SK-N-SH (cell line): Measurements from ENCODE around the gene TMEM200B. TPM values are rescaled to one million over a fixed set of nuclear protein-coding genes. Genes with fewer than 3 reads are reported as not detected.

Experiments
- CTCF ChIA-PET: fragments of 300-600, 350-600 bp; formaldehyde crosslinking; extraction: SDS; loops from one replicate; lab custom pipeline; 2021; lab: Yijun Ruan, JAX
- POLR2A ChIA-PET: fragments of 350-600 bp; sonication (Branson Sonifier 250); formaldehyde crosslinking; extraction: SDS; loops from one replicate; lab custom pipeline; 2020; ENCODE audit warnings: antibody characterized with exemption, inconsistent platforms; lab: Yijun Ruan, JAX
- DNase-seq: peaks from one replicate; pipeline ENCODE4 v3.0.0; 2012
- H2AFZ ChIP-seq: fragments of 200-600 bp; sonication (generic); 2 replicates; pipeline ENCODE4 v1.8.1; 2016; ENCODE audit warnings: antibody characterized with exemption, mild to moderate bottlenecking, low read depth
- H3F3A ChIP-seq: fragments of 200-600 bp; sonication (generic); replicated peaks from 2 replicates; pipeline ENCODE3; 2016; ENCODE audit warnings: antibody characterized with exemption, mild to moderate bottlenecking; ENCODE audit not compliant: insufficient read depth
- H3K27ac ChIP-seq, 2 experiments: fragments of 200-500 bp in 1 of 2; fragments of 200-600 bp in 1 of 2; sonication (Bioruptor generic) in 1 of 2; sonication (generic), shearing (Covaris generic) in 1 of 2; 2 replicates each; pipeline versions ENCODE4 v1.5.1 to v1.6.1; 2014 to 2016; ENCODE audit warnings: low read depth in 2 of 2, inconsistent platforms in 1 of 2, low read length in 1 of 2, mild to moderate bottlenecking in 1 of 2, mixed read lengths in 1 of 2
- H3K27me3 ChIP-seq: fragments of 200-600 bp; sonication (generic), shearing (Covaris generic); 2 replicates; pipeline ENCODE4 v1.6.1; 2016; ENCODE audit warnings: mixed run types; ENCODE audit not compliant: insufficient read depth
- H3K36me3 ChIP-seq, 2 experiments: fragments of 200-500 bp in 1 of 2; fragments of 200-600 bp in 1 of 2; sonication (Bioruptor generic) in 1 of 2; sonication (generic) in 1 of 2; replicated peaks in 1 of 2; 2 replicates each; pipeline versions ENCODE3 to v1.5.1; 2014 to 2016; ENCODE audit warnings: low read length in 1 of 2, mild to moderate bottlenecking in 1 of 2; ENCODE audit not compliant: insufficient read depth in 2 of 2, control insufficient read depth in 1 of 2
- H3K4me1 ChIP-seq, 2 experiments: fragments of 200-500 bp in 1 of 2; fragments of 200-600 bp in 1 of 2; sonication (Bioruptor generic) in 1 of 2; sonication (generic), shearing (Covaris generic) in 1 of 2; 2 replicates each; pipeline versions ENCODE4 v1.5.1 to v1.6.1; 2014 to 2016; ENCODE audit warnings: low read depth in 1 of 2, low read length in 1 of 2, mixed run types in 1 of 2; ENCODE audit not compliant: insufficient read depth in 2 of 2, control insufficient read depth in 1 of 2
- H3K4me2 ChIP-seq: fragments of 200-600 bp; sonication (generic), shearing (Covaris generic); 2 replicates; pipeline ENCODE4 v1.6.1; 2017; ENCODE audit warnings: mixed run types
- H3K4me3 ChIP-seq, 2 experiments: fragments of 200-500 bp in 1 of 2; fragments of 200-600 bp in 1 of 2; sonication (Bioruptor generic) in 1 of 2; sonication (generic), shearing (Covaris generic) in 1 of 2; 2 replicates each; pipeline versions ENCODE4 v1.5.1 to v1.8.1; 2014 to 2016; ENCODE audit warnings: low read depth in 2 of 2, inconsistent platforms in 1 of 2, low read length in 1 of 2, mild to moderate bottlenecking in 1 of 2, mixed read lengths in 1 of 2, moderate library complexity in 1 of 2
- H3K79me2 ChIP-seq: fragments of 200-600 bp; sonication (generic); 2 replicates; pipeline ENCODE4 v1.8.1; 2017; ENCODE audit warnings: mild to moderate bottlenecking; ENCODE audit not compliant: insufficient read depth
- H3K9ac ChIP-seq: fragments of 200-600 bp; sonication (generic); 2 replicates; pipeline ENCODE4 v1.6.1; 2017; ENCODE audit warnings: mixed run types
- H3K9me2 ChIP-seq: fragments of 200-600 bp; sonication (generic); 2 replicates; pipeline ENCODE4 v1.6.1; 2017; ENCODE audit warnings: mixed run types
- H3K9me3 ChIP-seq: fragments of 200-600 bp; sonication (generic); 2 replicates; pipeline ENCODE4 v1.6.1; 2017; ENCODE audit warnings: mixed run types, mild to moderate bottlenecking, moderate library complexity
- H4K20me1 ChIP-seq: fragments of 200-600 bp; sonication (generic); 2 replicates; pipeline ENCODE4 v1.6.1; 2017; ENCODE audit warnings: mild to moderate bottlenecking, mixed run types; ENCODE audit not compliant: insufficient read depth
- ELF1 ChIP-seq: IDR thresholded peaks from 2 replicates; pipeline ENCODE4 v1.4.0; 2012
- GATA2 ChIP-seq: sonication (generic); formaldehyde crosslinking; IDR thresholded peaks from 2 replicates; pipeline ENCODE4 v1.5.0; 2020; ENCODE audit warnings: mild to moderate bottlenecking, missing genetic modification reagents
- RXRA ChIP-seq: IDR thresholded peaks from 2 replicates; pipeline ENCODE4 v1.4.0; 2012; ENCODE audit warnings: low read depth, mild to moderate bottlenecking, borderline replicate concordance
- USF1 ChIP-seq: IDR thresholded peaks from 2 replicates; pipeline ENCODE4 v1.4.0; 2012; ENCODE audit warnings: low read depth, borderline replicate concordance
- WGBS: methylation state at CpG from one replicate; pipeline ENCODE4 v1.1.6; 2017; ENCODE audit warnings: low lambda C conversion rate; 5-methylcytosine and 5-hydroxymethylcytosine counted together
- polyA plus RNA-seq, 3 experiments: library from polyadenylated mRNA; depleted of rRNA; stranded (reverse); fragments of >200 nt; gene quantifications; 2 replicates each; pipeline ENCODE4 v1.2.3, GENCODE V29; 2012
- TF ChIP-seq, protein P1 (sequence below): IDR thresholded peaks from 2 replicates; pipeline ENCODE4 v1.6.1; 2012; ENCODE audit warnings: mild to moderate bottlenecking, low read depth, low read length, moderate library complexity
- TF ChIP-seq, protein P2 (sequence below): fragments of 150-350 bp; IDR thresholded peaks from 2 replicates; pipeline ENCODE4 v1.6.1; 2016; ENCODE audit warnings: mild to moderate bottlenecking, low read depth, low read length

TMEM200B gene
- polyA plus RNA-seq, 1 of the 3 experiments (the other 2 are of a cell fraction), result 1.5 TPM

GRCh38 chr1:29166291-29166878 is 42.7 kb upstream of the TMEM200B start (continued):
- TF ChIP-seq, protein P1, sequence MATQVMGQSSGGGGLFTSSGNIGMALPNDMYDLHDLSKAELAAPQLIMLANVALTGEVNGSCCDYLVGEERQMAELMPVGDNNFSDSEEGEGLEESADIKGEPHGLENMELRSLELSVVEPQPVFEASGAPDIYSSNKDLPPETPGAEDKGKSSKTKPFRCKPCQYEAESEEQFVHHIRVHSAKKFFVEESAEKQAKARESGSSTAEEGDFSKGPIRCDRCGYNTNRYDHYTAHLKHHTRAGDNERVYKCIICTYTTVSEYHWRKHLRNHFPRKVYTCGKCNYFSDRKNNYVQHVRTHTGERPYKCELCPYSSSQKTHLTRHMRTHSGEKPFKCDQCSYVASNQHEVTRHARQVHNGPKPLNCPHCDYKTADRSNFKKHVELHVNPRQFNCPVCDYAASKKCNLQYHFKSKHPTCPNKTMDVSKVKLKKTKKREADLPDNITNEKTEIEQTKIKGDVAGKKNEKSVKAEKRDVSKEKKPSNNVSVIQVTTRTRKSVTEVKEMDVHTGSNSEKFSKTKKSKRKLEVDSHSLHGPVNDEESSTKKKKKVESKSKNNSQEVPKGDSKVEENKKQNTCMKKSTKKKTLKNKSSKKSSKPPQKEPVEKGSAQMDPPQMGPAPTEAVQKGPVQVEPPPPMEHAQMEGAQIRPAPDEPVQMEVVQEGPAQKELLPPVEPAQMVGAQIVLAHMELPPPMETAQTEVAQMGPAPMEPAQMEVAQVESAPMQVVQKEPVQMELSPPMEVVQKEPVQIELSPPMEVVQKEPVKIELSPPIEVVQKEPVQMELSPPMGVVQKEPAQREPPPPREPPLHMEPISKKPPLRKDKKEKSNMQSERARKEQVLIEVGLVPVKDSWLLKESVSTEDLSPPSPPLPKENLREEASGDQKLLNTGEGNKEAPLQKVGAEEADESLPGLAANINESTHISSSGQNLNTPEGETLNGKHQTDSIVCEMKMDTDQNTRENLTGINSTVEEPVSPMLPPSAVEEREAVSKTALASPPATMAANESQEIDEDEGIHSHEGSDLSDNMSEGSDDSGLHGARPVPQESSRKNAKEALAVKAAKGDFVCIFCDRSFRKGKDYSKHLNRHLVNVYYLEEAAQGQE, result no peak

GRCh38 chr1:29164588-29164987 is 40.9 kb upstream of the TMEM200B start:
- no peak overlapping the region for H3K4me3 ChIP-seq
- H3F3A ChIP-seq, result peaks cover 8% of the 10 kb centered on the region
- H2AFZ ChIP-seq, result no peak overlapping the region
- peaks cover 5 to 9% of the 10 kb centered on the region in 2 experiments; a peak in 2 of 4 replicates for H3K4me1 ChIP-seq
- H3K9ac ChIP-seq, result no peak overlapping the region
- H3K9me3 ChIP-seq, result no peaks in the 10 kb centered on the region
- no peaks in the 10 kb centered on the region for H3K9me2 ChIP-seq
- H3K27ac ChIP-seq, result no peak overlapping the region
- WGBS, result 97% methylated on average over 4 of the region's 4 CpGs
- TF ChIP-seq ELF1, result no peak
- TF ChIP-seq GATA2 (CRISPR knock-in tag), result no peak
- peaks cover 98% of the 10 kb centered on the region for H3K79me2 ChIP-seq
- no peaks in the 10 kb centered on the region for H3K27me3 ChIP-seq
- H3K4me2 ChIP-seq, result no peak overlapping the region
- H4K20me1 ChIP-seq, result peaks cover 88% of the 10 kb centered on the region
- ChIA-PET POLR2A (no interaction called here), CTCF (no interaction called here)
- no peak for DNase-seq
- H3K36me3 ChIP-seq, result peaks cover 66 to 73% of the 10 kb centered on the region in 2 experiments

- H3K4me2 ChIP-seq, result no peak overlapping the region
- peaks cover 8% of the 10 kb centered on the region for H3F3A ChIP-seq
- DNase-seq, result no peak
- CTCF ChIA-PET, result interaction anchor here (1.7 kb wide), 1 partner anchor 286 kb away, joined by 3 read pairs; no protein-coding TSS in a partner anchor
- no peak overlapping the region for H3K4me3 ChIP-seq
- H3K36me3 ChIP-seq, result peaks cover 69 to 74% of the 10 kb centered on the region in 2 experiments
- no peaks in the 10 kb centered on the region for H3K9me3 ChIP-seq
- WGBS, result 89% methylated on average over 9 of the region's 9 CpGs
- TF ChIP-seq USF1, result no peak
- TF ChIP-seq, protein P2, sequence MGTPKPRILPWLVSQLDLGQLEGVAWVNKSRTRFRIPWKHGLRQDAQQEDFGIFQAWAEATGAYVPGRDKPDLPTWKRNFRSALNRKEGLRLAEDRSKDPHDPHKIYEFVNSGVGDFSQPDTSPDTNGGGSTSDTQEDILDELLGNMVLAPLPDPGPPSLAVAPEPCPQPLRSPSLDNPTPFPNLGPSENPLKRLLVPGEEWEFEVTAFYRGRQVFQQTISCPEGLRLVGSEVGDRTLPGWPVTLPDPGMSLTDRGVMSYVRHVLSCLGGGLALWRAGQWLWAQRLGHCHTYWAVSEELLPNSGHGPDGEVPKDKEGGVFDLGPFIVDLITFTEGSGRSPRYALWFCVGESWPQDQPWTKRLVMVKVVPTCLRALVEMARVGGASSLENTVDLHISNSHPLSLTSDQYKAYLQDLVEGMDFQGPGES, result no peak
- no peak for TF ChIP-seq RXRA
- H2AFZ ChIP-seq, result no peak overlapping the region
- H3K27ac ChIP-seq, result no peak overlapping the region
- no peaks in the 10 kb centered on the region for H3K27me3 ChIP-seq
- peaks cover 98% of the 10 kb centered on the region for H3K79me2 ChIP-seq
- H3K9me2 ChIP-seq, result no peaks in the 10 kb centered on the region
- H3K4me1 ChIP-seq, result peaks cover 5 to 9% of the 10 kb centered on the region in 2 experiments; a peak in 2 of 4 replicates
- peaks cover 69% of the 10 kb centered on the region for H4K20me1 ChIP-seq
- H3K9ac ChIP-seq, result no peak overlapping the region
- POLR2A ChIA-PET, result no interaction called here
Observed at GRCh38 chr1:29162476-29163138, 38.9 kb upstream of the TMEM200B start.
